Chondrocyte (in vitro differentiated cells): ENCODE measurements around the gene PPFIA2. TPM values are rescaled to one million over a fixed set of nuclear protein-coding genes. Genes with fewer than 3 reads are reported as not detected.

Experiments used
- DNase-seq: peaks from one replicate; pipeline ENCODE4 v3.0.0; 2021; ENCODE audit warnings: mixed read lengths, low spot score
- H3K27ac Mint-ChIP-seq: one replicate; pipeline ENCODE4 v1.8.0; 2021; ENCODE audit warnings: mild to moderate bottlenecking, moderate library complexity, mixed read lengths; ENCODE audit not compliant: unreplicated experiment
- H3K27me3 Mint-ChIP-seq: 2 replicates; pipeline ENCODE4 v1.8.0; 2021; ENCODE audit warnings: low read depth, mixed read lengths
- H3K36me3 Mint-ChIP-seq: 2 replicates; pipeline ENCODE4 v1.8.0; 2021; ENCODE audit warnings: low read depth, mixed read lengths
- H3K4me1 Mint-ChIP-seq: 2 replicates; pipeline ENCODE4 v1.8.0; 2021; ENCODE audit warnings: low read depth, mild to moderate bottlenecking, mixed read lengths
- H3K4me3 Mint-ChIP-seq: one replicate; pipeline ENCODE4 v1.8.0; 2021; ENCODE audit warnings: mild to moderate bottlenecking, moderate library complexity, mixed read lengths; ENCODE audit not compliant: unreplicated experiment
- H3K9me3 Mint-ChIP-seq: 2 replicates; pipeline ENCODE4 v1.8.0; 2021; ENCODE audit warnings: low read depth, mixed read lengths
- total RNA-seq: library from RNA; stranded (reverse); gene quantifications from 3 replicates; pipeline ENCODE4 v1.2.1, GENCODE V29; 2021
- TF ChIP-seq, protein P1 (sequence below): fragments of 200-600 bp; sonication (generic); IDR thresholded peaks from 2 replicates; pipeline ENCODE4 v1.5.0; 2021; ENCODE audit warnings: antibody characterized with exemption, mild to moderate bottlenecking, moderate library complexity

PPFIA2 gene
- total RNA-seq, 1 donor from 2014 or later, result not detected

DNA sequence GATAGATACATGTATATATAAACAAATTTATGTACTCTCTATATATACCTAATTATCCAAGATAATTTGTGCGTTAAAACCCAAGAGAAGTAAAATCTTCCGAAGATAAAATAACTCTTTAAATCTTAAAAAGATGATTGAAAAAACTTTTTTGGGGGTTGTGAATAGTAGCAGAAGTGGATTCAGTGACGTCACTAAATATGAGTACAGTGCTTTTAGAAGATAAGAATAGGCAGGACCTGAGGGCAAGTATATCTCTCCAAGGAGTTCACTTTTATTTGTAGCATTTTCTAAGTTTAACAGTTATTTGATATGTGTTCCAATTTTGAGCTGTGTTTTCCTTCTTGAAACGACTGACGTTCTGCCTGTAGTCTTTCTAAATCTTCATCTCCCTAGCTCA, 319.8 kb downstream of the PPFIA2 start:
- DNase-seq, result no peak
- H3K27ac Mint-ChIP-seq, result no peak overlapping the region
- H3K27me3 Mint-ChIP-seq, result peaks cover 5% of the 10 kb centered on the region
- H3K4me3 Mint-ChIP-seq, result no peak overlapping the region
- no peaks in the 10 kb centered on the region for H3K9me3 Mint-ChIP-seq
- H3K4me1 Mint-ChIP-seq, result no peaks in the 10 kb centered on the region
- H3K36me3 Mint-ChIP-seq, result no peaks in the 10 kb centered on the region
- TF ChIP-seq, protein P1, sequence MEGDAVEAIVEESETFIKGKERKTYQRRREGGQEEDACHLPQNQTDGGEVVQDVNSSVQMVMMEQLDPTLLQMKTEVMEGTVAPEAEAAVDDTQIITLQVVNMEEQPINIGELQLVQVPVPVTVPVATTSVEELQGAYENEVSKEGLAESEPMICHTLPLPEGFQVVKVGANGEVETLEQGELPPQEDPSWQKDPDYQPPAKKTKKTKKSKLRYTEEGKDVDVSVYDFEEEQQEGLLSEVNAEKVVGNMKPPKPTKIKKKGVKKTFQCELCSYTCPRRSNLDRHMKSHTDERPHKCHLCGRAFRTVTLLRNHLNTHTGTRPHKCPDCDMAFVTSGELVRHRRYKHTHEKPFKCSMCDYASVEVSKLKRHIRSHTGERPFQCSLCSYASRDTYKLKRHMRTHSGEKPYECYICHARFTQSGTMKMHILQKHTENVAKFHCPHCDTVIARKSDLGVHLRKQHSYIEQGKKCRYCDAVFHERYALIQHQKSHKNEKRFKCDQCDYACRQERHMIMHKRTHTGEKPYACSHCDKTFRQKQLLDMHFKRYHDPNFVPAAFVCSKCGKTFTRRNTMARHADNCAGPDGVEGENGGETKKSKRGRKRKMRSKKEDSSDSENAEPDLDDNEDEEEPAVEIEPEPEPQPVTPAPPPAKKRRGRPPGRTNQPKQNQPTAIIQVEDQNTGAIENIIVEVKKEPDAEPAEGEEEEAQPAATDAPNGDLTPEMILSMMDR, result no peak

DNA sequence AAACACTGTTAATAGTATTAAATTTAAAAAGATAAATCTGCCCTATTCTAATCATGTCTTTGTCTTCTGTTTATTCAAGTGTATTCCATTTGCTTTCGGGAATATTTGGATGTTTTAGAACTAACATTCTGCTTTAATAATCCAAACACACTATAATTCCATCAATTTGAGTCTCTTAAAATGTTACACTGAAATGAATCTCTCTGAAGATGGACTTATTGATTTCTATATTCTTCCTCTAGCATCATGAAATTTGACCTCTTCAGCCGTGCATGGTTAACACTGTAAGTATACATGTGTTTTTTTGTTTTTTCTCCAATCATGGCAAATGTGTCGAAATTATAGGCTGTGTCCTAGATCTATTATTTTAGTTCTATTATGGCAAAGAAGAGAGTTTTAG, 342.1 kb downstream of the PPFIA2 start:
- Mint-ChIP-seq H3K36me3 (peaks cover 2% of the 10 kb centered on the region), H3K27me3 (peaks cover 22% of the 10 kb centered on the region), H3K4me1 (no peaks in the 10 kb centered on the region), H3K9me3 (peaks cover 11% of the 10 kb centered on the region), H3K27ac (no peak overlapping the region), H3K4me3 (no peak overlapping the region)
- DNase-seq, result no peak
- TF ChIP-seq, protein P1, result no peak

- TF ChIP-seq, protein P1, result no peak
- H3K4me3 Mint-ChIP-seq, result no peak overlapping the region
Measured at GRCh38 chr12:81416571-81416970, 342.6 kb downstream of the PPFIA2 start.

DNA sequence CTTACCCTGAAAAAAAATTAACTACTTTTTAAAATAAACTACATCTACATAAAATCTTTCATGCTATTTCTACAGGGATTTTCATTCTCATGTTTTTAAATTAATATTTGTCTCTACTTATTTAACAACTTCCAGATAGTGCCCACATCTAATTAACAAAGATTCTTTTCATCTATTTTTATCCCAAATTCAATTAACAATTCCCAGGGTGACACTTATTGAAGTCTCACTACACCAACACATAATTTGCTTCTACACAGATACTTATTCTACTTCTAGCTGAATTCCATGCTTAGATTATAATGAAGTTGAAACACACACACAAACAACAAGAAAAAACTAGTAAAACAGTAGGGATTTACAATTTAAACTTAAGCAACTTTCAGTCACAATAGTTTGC, 344.7 kb downstream of the PPFIA2 start:
- TF ChIP-seq, protein P1, result no peak
- Mint-ChIP-seq H3K36me3 (no peaks in the 10 kb centered on the region), H3K4me3 (no peak overlapping the region), H3K27ac (no peak overlapping the region), H3K27me3 (peaks cover 21% of the 10 kb centered on the region), H3K4me1 (no peaks in the 10 kb centered on the region), H3K9me3 (no peaks in the 10 kb centered on the region)
- DNase-seq, result no peak

More at GRCh38 chr12:81416571-81416970, 342.6 kb downstream of the PPFIA2 start:
- DNase-seq, result no peak
- H3K36me3 Mint-ChIP-seq, result peaks cover 2% of the 10 kb centered on the region
- H3K4me1 Mint-ChIP-seq, result no peaks in the 10 kb centered on the region
- peaks cover 24% of the 10 kb centered on the region for H3K27me3 Mint-ChIP-seq
- H3K9me3 Mint-ChIP-seq, result peaks cover 9% of the 10 kb centered on the region
- no peak overlapping the region for H3K27ac Mint-ChIP-seq

DNA sequence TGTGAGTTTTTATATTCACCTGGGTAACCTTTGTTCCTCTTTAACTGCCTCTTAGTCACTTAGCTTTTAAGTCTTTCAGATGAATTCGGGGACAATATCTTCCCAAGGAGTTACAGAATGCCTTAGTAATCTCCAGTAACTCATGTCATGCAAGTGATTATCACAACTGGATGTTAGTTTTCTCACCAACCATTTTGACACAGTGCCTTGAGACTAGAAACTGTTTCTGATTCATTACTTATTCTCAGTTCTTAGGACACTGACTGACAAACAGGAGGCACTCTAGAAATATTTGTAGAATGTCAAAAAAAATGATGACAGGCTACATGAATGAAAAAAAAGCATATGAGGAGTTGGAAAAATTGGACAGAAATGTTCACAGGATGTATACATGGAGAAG, 346.2 kb downstream of the PPFIA2 start:
- Mint-ChIP-seq H3K9me3 (no peaks in the 10 kb centered on the region), H3K36me3 (no peaks in the 10 kb centered on the region), H3K4me3 (no peak overlapping the region), H3K27ac (no peak overlapping the region), H3K4me1 (no peaks in the 10 kb centered on the region), H3K27me3 (peaks cover 21% of the 10 kb centered on the region)
- TF ChIP-seq, protein P1, result no peak
- no peak for DNase-seq
